H9 (cell line): ENCODE data around the gene CDKAL1. TPM values are rescaled to one million over a fixed set of nuclear protein-coding genes. Genes with fewer than 3 reads are reported as not detected.

Experiments used
- DNase-seq: peaks from one replicate; pipeline ENCODE4 v3.0.0-alpha.2; 2017
- H2AFZ ChIP-seq: one replicate; pipeline ENCODE4 v1.6.1; 2013; ENCODE audit warnings: mild to moderate bottlenecking, low read length, control low read depth, moderate library complexity
- H2AK5ac ChIP-seq: 2 replicates; pipeline ENCODE4 v1.6.1; 2013; ENCODE audit warnings: low read length, control low read depth, mixed read lengths; ENCODE audit not compliant: insufficient read length
- H2BK120ac ChIP-seq: one replicate; pipeline ENCODE4 v1.6.1; 2013; ENCODE audit warnings: low read depth, mild to moderate bottlenecking, low read length, control low read depth, inconsistent platforms; ENCODE audit not compliant: poor library complexity, severe bottlenecking
- H2BK12ac ChIP-seq: 2 replicates; pipeline ENCODE4 v1.6.1; 2013; ENCODE audit warnings: low read length, control low read depth, mixed read lengths, low read depth; ENCODE audit not compliant: insufficient read length
- H2BK15ac ChIP-seq: 2 replicates; pipeline ENCODE4 v1.6.1; 2013; ENCODE audit warnings: low read depth, low read length, control low read depth
- H2BK20ac ChIP-seq: one replicate; pipeline ENCODE4 v1.6.1; 2013; ENCODE audit warnings: low read depth, mild to moderate bottlenecking, low read length, control low read depth, inconsistent platforms; ENCODE audit not compliant: poor library complexity, severe bottlenecking
- H2BK5ac ChIP-seq: 2 replicates; pipeline ENCODE4 v1.6.1; 2013; ENCODE audit warnings: low read length, control low read depth, mixed read lengths; ENCODE audit not compliant: insufficient read length
- H3K14ac ChIP-seq: 2 replicates; pipeline ENCODE4 v1.6.1; 2013; ENCODE audit warnings: low read length, control low read depth; ENCODE audit not compliant: insufficient read depth
- H3K18ac ChIP-seq: 2 replicates; pipeline ENCODE4 v1.6.1; 2013; ENCODE audit warnings: low read depth, mild to moderate bottlenecking, mixed read lengths, low read length, control low read depth; ENCODE audit not compliant: insufficient read length
- H3K23ac ChIP-seq: 2 replicates; pipeline ENCODE4 v1.6.1; 2013; ENCODE audit warnings: low read length, control low read depth, mixed read lengths, low read depth; ENCODE audit not compliant: insufficient read length
- H3K23me2 ChIP-seq: 2 replicates; pipeline ENCODE4 v1.6.1; 2013; ENCODE audit warnings: low read depth, mild to moderate bottlenecking, mixed read lengths, low read length, control low read depth; ENCODE audit not compliant: insufficient read length, poor library complexity, severe bottlenecking
- H3K27ac ChIP-seq: 2 replicates; pipeline ENCODE4 v1.5.1; 2013; ENCODE audit warnings: low read length, control low read depth, mixed read lengths, low read depth; ENCODE audit not compliant: insufficient read length
- H3K27me3 ChIP-seq: 2 replicates; pipeline ENCODE4 v1.6.1; 2013; ENCODE audit warnings: low read length, control low read depth, inconsistent platforms; ENCODE audit not compliant: insufficient read depth
- H3K4ac ChIP-seq: 2 replicates; pipeline ENCODE4 v1.6.1; 2013; ENCODE audit warnings: low read depth, mild to moderate bottlenecking, control low read depth, inconsistent platforms, low read length, moderate library complexity
- H3K4me1 ChIP-seq: 2 replicates; pipeline ENCODE4 v1.6.1; 2013; ENCODE audit warnings: low read length, control low read depth, inconsistent platforms; ENCODE audit not compliant: insufficient read depth
- H3K4me2 ChIP-seq: 2 replicates; pipeline ENCODE4 v1.6.1; 2013; ENCODE audit warnings: low read length, control low read depth, mixed read lengths; ENCODE audit not compliant: insufficient read length, insufficient read depth
- H3K56ac ChIP-seq: 2 replicates; pipeline ENCODE4 v1.6.1; 2013; ENCODE audit warnings: low read depth, mild to moderate bottlenecking, mixed read lengths, low read length, control low read depth; ENCODE audit not compliant: insufficient read length
- H3K79me1 ChIP-seq: 2 replicates; pipeline ENCODE4 v1.6.1; 2013; ENCODE audit warnings: low read depth, mild to moderate bottlenecking, moderate library complexity, low read length, control low read depth, inconsistent platforms; ENCODE audit not compliant: insufficient read depth, poor library complexity, severe bottlenecking
- H3K79me2 ChIP-seq: 2 replicates; pipeline ENCODE4 v1.6.1; 2013; ENCODE audit warnings: low read length, control low read depth, inconsistent platforms; ENCODE audit not compliant: insufficient read depth
- H3K9ac ChIP-seq: 2 replicates; pipeline ENCODE4 v1.6.1; 2013; ENCODE audit warnings: low read length, control low read depth, mixed read lengths; ENCODE audit not compliant: insufficient read length; ENCODE audit errors: extremely low read depth
- H3K9me3 ChIP-seq: one replicate; pipeline ENCODE4 v1.6.1; 2013; ENCODE audit warnings: low read depth, low read length, inconsistent platforms; ENCODE audit not compliant: control insufficient read depth
- H3T11ph ChIP-seq: one replicate; pipeline ENCODE4 v1.6.1; 2013; ENCODE audit warnings: mild to moderate bottlenecking, low read length, control low read depth, inconsistent platforms
- H4K20me1 ChIP-seq: one replicate; pipeline ENCODE4 v1.6.1; 2013; ENCODE audit not compliant: control insufficient read depth, insufficient read length, insufficient read depth
- H4K5ac ChIP-seq: 2 replicates; pipeline ENCODE4 v1.6.1; 2013; ENCODE audit warnings: low read depth, mild to moderate bottlenecking, mixed read lengths, low read length, control low read depth; ENCODE audit not compliant: insufficient read length
- H4K8ac ChIP-seq: replicated peaks from 2 replicates; pipeline ENCODE4 v1.6.1; 2013; ENCODE audit warnings: low read length, control low read depth, mixed read lengths, low read depth; ENCODE audit not compliant: insufficient read length
- H4K91ac ChIP-seq: 2 replicates; pipeline ENCODE4 v1.6.1; 2013; ENCODE audit warnings: low read depth, mild to moderate bottlenecking, moderate library complexity, mixed read lengths, low read length, control low read depth; ENCODE audit not compliant: insufficient read length
- H3K27ac Mint-ChIP-seq, 3 experiments: 2 replicates in 2 of 3; 3 replicates in 1 of 3; pipeline ENCODE4 v1.8.0; 2020 to 2021; ENCODE audit warnings: mixed read lengths in 3 of 3, mild to moderate bottlenecking in 1 of 3, moderate library complexity in 1 of 3
- H3K27me3 Mint-ChIP-seq: 2 replicates; pipeline ENCODE4 v1.8.0; 2021; ENCODE audit warnings: low read depth, mild to moderate bottlenecking, moderate library complexity, mixed read lengths
- H3K36me3 Mint-ChIP-seq, 3 experiments: 2 replicates in 2 of 3; 3 replicates in 1 of 3; pipeline ENCODE4 v1.8.0; 2020 to 2021; ENCODE audit warnings: low read depth in 3 of 3, mixed read lengths in 3 of 3; ENCODE audit not compliant: insufficient read depth in 1 of 3
- H3K4me1 Mint-ChIP-seq, 2 experiments: 2 replicates each; pipeline ENCODE4 v1.8.0; 2020; ENCODE audit warnings: mixed read lengths in 2 of 2
- H3K4me3 Mint-ChIP-seq, 2 experiments: 2 replicates in 1 of 2; 3 replicates in 1 of 2; pipeline ENCODE4 v1.8.0; 2020 to 2021; ENCODE audit warnings: mild to moderate bottlenecking in 2 of 2, mixed read lengths in 2 of 2, moderate library complexity in 1 of 2
- H3K9me3 Mint-ChIP-seq, 2 experiments: 2 replicates in 1 of 2; 3 replicates in 1 of 2; pipeline ENCODE4 v1.8.0; 2020; ENCODE audit warnings: mild to moderate bottlenecking in 2 of 2, mixed read lengths in 2 of 2, moderate library complexity in 1 of 2
- CTCF ChIP-seq: fragments of 200-600 bp; sonication (generic); conservative IDR thresholded peaks from 3 replicates; pipeline ENCODE4 v1.8.0; 2021; ENCODE audit warnings: antibody characterized with exemption, mild to moderate bottlenecking
- WGBS: extraction: QIAGEN DNeasy Blood & Tissue Kit; methylation state at CpG from one replicate; pipeline ENCODE4 v1.1.7; 2013; ENCODE audit warnings: missing lambda C conversion rate, low lambda C conversion rate, mixed read lengths; ENCODE audit not compliant: insufficient read length; ENCODE audit errors: extremely low coverage; 5-methylcytosine and 5-hydroxymethylcytosine counted together
- total RNA-seq: library from RNA; stranded (reverse); gene quantifications from 2 replicates; pipeline ENCODE4 v1.2.1, GENCODE V29; 2021

Gene CDKAL1
- total RNA-seq, 1 experiment from 2014 or later, result 23.0 TPM

GRCh38 chr6:21121636-21122136, 587.4 kb downstream of the CDKAL1 start:
- no peak for TF ChIP-seq CTCF
- no peaks in the 10 kb centered on the region for H3K9me3 Mint-ChIP-seq
- H4K5ac ChIP-seq, result no peak overlapping the region
- H2BK5ac ChIP-seq, result no peak overlapping the region
- H2BK15ac ChIP-seq, result no peak overlapping the region
- no peak overlapping the region for H2AK5ac ChIP-seq
- H3K27ac Mint-ChIP-seq, result no peak overlapping the region
- no peaks in the 10 kb centered on the region for H3K9me3 ChIP-seq
- no peak overlapping the region for H3K23ac ChIP-seq
- H2BK20ac ChIP-seq, result no peak overlapping the region
- H4K20me1 ChIP-seq, result no peaks in the 10 kb centered on the region
- no peak overlapping the region for H3K18ac ChIP-seq
- H3K27me3 ChIP-seq, result no peaks in the 10 kb centered on the region
- H2AFZ ChIP-seq, result no peak overlapping the region
- H3K27me3 Mint-ChIP-seq, result no peaks in the 10 kb centered on the region
- H4K8ac ChIP-seq, result no peak overlapping the region
- H3K36me3 Mint-ChIP-seq, result no peaks in the 10 kb centered on the region; a peak in 1 of 7 replicates
- H3K23me2 ChIP-seq, result no peaks in the 10 kb centered on the region
- no peak overlapping the region for H3K4me2 ChIP-seq
- no peak overlapping the region for H3K56ac ChIP-seq
- H2BK12ac ChIP-seq, result no peak overlapping the region
- H3K4me1 Mint-ChIP-seq, result peaks cover 0 to 10% of the 10 kb centered on the region in 2 experiments; a peak in 3 of 4 replicates
- H3K79me1 ChIP-seq, result no peaks in the 10 kb centered on the region
- H3K4me3 Mint-ChIP-seq, result no peak overlapping the region
- H4K91ac ChIP-seq, result no peak overlapping the region
- H3K14ac ChIP-seq, result no peak overlapping the region
- no peaks in the 10 kb centered on the region for H3K4me1 ChIP-seq
- no CpG with 5 or more reads among the region's 3 CpGs for WGBS
- no peak for DNase-seq
- H2BK120ac ChIP-seq, result no peak overlapping the region
- no peaks in the 10 kb centered on the region for H3K79me2 ChIP-seq
- H3K4ac ChIP-seq, result no peak overlapping the region
- no peak overlapping the region for H3K27ac ChIP-seq
- H3T11ph ChIP-seq, result no peak overlapping the region
- H3K9ac ChIP-seq, result no peak overlapping the region
